GM19463 (cell line): ENCODE measurements around the gene UQCRC1.

ENCODE experiments used
- ATAC-seq: cut with Tn5 transposase; IDR thresholded peaks from one replicate; pipeline ENCODE4 v1.9.1; 2021; ENCODE audit warnings: mild to moderate bottlenecking, moderate library complexity; ENCODE audit not compliant: unreplicated experiment

UQCRC1 gene

GRCh38 chr3:48575366-48575765, 34.1 kb downstream of the UQCRC1 start:
- ATAC-seq = no peak

GRCh38 chr3:48573973-48574585, 35.4 kb downstream of the UQCRC1 start:
- no peak for ATAC-seq

DNA sequence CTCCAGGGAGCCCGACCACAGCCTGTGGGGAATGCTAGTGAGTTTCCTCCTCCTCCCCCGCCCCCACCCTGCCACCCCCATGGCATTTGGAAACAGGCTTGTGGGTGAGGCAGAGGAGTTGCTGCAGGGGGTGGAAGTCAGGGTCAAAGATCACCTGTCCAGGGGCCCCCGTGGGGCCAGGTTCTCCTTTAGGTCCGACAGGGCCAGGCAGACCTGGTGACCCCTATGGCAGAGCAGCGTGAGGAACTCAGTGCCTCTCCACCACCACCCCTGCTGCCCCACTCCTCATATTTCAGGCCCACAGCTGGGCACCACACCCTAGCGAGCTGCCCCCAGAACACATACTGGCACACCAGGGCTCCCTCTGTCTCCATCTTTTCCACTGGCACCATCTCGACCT, 36.9 kb downstream of the UQCRC1 start:
- no peak for ATAC-seq

GRCh38 chr3:48571938-48572337, 37.5 kb downstream of the UQCRC1 start:
- no peak for ATAC-seq

DNA sequence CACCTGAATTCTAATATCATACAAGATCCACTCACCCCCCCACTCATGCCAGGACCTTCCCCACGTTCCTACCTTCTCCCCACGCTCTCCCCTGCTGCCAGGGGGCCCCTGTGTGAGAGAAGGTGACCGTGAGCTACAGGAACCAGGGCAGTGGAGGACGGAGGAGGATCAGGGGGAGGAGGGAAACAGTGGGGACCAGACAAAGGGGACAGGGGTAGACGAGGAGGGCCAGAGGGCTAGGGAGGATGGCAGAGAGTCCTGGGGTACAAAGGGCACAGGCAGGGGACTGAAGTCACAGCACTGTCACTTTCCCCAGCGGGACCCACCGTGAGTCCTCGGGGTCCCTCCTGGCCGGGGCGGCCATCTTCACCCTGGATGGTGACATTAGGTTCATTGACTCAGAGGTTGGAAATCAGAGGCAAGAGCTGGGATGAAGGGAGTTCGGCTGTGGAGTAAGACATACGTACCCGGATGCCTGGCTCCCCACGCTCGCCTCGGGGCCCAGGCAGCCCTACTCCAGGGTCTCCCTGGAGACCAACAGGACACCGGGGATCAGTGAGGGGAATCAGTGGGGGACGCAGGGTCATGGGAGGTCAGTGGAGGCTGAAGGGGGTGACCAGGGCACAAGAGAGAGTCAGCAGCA, 39.5 kb downstream of the UQCRC1 start:
- no peak for ATAC-seq

- no peak for ATAC-seq
These were observed 40.0 kb downstream of the UQCRC1 start for GRCh38 chr3:48569400-48569799.

DNA sequence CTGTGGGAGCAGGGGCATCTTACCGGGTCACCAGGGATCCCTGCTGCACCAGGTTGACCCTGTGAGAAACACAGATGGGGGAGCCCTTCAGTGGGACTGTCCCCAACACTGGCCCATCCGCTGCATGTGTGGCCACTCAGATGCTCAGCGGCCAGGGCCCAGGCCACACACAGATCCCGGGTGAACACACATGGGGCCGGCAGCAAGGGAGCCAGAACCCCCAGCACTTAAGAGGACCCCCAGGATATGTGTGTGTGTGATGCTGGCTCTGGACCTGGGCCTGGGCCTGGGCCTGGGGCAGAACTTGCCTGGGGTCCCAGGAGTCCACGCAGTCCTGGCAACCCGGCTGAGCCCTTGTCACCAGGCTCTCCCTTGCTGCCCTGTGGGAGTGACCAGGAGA, 41.0 kb downstream of the UQCRC1 start:
- ATAC-seq = no peak

DNA sequence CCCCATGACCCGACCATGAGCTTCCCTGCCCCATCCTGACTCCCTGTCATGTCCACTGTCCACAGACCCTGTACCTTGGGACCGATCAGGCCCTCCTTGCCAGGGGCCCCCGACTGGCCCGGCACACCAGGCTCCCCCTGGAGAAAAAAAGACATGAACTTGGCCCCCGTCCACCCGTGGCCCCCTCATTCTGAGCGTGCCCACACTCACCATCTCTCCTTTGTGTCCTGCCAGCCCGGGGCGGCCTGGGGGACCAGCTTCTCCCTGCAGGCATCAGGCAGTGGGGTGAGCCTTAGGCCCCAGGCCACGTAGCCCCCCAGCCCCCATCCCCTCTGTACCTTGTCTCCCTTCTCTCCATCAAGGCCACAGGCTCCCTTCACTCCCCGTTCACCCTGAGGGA, 41.9 kb downstream of the UQCRC1 start:
- no peak for ATAC-seq

GRCh38 chr3:48567090-48567489, 42.4 kb downstream of the UQCRC1 start:
- ATAC-seq = no peak

DNA sequence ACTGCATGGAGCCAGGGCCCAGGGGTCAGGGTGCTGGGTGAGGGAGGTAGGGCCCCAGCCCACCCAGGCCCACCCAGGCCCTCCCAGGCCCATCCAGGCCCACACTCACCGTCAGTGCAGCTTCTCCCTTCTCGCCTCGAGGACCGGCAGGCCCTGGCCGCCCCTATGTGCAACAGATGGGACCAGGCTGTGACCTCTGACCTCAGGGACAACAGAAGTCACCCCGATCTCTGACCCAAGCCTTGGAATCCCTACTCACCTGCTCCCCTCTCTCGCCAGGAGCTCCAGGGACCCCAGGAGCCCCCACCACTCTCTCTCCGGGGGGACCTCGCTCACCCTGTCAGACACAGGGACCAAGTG, 43.1 kb downstream of the UQCRC1 start:
- no peak for ATAC-seq

DNA sequence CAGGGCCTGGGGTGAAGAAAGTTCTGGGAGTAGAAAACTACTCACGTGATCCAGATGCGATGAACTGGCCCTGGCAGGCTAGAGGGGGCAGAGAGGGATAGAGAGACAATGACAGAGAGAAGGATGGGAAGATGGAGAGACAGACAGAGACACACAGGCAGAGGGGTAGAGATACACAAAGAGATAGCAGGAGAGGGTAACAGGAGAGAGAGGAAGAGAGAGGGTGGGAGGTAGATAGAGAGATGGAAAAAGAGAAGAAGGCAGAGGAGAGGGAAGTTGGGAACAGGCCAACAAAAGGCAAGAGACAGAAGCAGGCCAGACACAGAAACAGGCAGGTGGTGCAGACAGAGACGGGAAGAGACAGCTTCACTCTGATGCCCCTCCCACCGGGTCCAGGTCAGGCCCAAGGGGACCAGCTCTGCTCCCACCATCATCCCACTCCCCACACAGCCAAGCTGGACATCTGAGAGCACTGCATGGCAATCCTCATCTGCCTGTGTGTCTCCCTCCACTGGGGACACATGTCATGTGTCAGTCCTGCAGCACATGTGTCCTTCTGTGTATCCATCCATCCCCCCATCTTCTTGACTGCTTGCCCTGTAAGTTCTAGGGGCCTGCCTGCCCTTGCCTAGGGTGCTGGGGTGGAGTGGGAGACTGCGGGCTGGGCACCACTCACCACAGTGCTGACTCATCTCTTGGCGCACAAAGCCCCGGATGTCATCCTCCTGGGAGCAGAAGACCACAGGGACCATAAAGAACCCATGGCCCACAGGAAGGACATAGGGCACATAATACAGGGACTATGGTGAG, 43.6 kb downstream of the UQCRC1 start:
- ATAC-seq = no peak

- ATAC-seq = no peak
These were observed 44.3 kb downstream of the UQCRC1 start for GRCh38 chr3:48565186-48565585.

GRCh38 chr3:48564667-48565066, 44.8 kb downstream of the UQCRC1 start:
- no peak for ATAC-seq

GRCh38 chr3:48564022-48564421, 45.4 kb downstream of the UQCRC1 start:
- ATAC-seq = no peak

DNA sequence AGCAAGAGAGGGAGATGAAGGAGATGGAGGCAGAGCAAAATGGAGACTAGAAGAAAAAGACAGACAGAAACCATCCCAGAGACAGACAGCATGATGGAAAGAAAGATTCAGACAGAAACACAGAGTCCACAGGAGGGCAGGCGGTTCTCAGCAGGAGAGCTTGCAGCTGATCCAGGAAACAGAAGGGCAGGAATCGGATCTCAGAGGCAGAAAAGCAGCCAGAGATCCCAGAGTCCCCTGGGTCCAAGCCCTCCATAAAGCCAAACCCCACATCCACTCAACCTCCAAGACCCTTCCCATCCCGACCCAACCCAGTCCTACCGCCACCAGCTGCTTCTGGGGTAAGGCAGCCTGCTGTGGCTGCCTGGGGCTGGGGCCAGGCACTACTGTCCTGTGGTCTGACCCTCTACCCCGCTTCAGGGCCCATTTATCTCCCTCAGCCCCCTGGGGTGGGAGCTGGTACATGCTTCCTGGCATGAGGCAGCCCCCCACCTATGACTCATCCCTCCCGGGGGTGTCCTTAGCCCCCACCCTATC, 46.0 kb downstream of the UQCRC1 start, which contains the start of gene UCN2:
UCN2 (minus strand) TSS at position 400 of the 537 bp plus-strand sequence. CDS start 657 bp downstream, outside the sequence.
- ATAC-seq = no peak

DNA sequence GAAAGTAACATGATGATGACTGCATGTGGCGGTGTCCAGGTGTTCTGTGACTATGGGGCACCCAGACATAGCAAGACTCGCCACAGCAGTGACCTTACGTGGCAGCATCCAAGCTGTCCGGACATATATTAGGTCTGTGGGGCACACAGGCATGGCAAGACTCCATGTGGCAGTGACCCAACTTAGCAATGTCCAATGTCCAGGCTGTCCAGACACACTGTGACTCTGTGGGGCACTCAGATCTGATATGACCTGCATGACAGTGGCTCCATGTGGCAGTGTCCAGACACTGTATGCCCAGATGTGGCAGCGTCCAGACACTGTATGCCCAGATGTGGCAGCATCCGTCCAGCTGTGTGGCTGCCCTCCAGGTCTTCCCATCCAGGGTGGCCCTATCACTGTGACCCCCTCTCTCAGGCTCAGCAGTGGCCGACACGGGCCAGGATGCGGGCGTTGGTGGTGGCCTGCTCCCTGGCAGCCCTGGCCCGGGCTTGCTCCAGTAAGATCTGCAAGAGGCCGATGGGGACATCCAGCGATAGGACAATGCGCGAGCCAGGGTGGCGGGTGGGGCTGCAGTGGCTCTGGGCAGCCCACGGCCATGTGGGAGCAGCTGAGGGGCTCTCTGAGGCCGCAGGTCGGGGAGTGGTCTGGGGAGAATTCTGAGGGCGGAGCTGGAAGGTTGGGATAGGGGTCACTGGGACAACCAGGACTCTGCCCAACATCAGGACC, 46.9 kb downstream of the UQCRC1 start:
- no peak for ATAC-seq

GRCh38 chr3:48561045-48561736, 48.3 kb downstream of the UQCRC1 start:
- no peak for ATAC-seq

GRCh38 chr3:48560648-48561018, 48.8 kb downstream of the UQCRC1 start:
- ATAC-seq = no peak

DNA sequence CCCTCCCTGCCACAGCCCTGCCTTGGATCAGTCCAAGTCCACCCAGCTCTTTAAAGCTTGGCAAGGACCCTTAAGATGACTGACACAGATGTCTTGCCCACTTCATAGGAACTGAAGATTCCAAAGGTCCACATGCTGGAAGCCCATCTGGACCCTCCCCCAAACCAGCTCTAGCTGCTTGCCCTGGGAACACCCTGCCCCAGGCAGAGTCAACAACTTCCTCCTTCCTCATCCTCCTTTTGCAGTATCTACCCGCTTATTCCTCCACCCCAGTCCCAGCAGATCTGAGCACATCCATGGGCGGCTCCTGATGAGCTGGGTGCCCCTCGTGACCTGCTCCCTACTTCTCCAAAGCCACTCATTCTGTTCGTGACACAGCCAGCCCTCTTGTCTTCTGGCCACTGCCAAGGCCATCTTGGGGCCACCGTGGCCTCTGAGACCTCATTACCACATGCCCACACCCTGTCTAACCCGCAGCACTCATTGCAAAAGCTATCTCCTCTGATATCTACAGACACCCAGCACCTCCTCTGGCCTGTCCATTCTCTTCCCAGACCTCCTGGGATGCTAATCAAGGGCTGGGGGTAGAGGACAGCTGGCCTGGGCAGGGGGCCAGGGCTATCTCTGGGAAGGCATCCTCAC, 50.8 kb downstream of the UQCRC1 start:
- no peak for ATAC-seq
